Muscle of leg (tissue), 11 donors: ENCODE data around the gene ITSN1. TPM values are rescaled to one million over a fixed set of nuclear protein-coding genes. Genes with fewer than 3 reads are reported as not detected.

Experiments used
- DNase-seq: peaks from one replicate; pipeline ENCODE4 v3.0.0; 2013
- H3K27ac ChIP-seq: one replicate; pipeline ENCODE4 v1.5.1; 2013; ENCODE audit warnings: mild to moderate bottlenecking, low read length, control low read depth
- H3K27me3 ChIP-seq: one replicate; pipeline ENCODE4 v1.6.1; 2013; ENCODE audit warnings: low read length; ENCODE audit not compliant: control insufficient read depth, insufficient read depth
- H3K36me3 ChIP-seq: one replicate; pipeline ENCODE4 v1.6.1; 2013; ENCODE audit warnings: low read length; ENCODE audit not compliant: control insufficient read depth, insufficient read depth
- H3K4me1 ChIP-seq: one replicate; pipeline ENCODE4 v1.6.1; 2013; ENCODE audit warnings: low read length; ENCODE audit not compliant: control insufficient read depth, insufficient read depth
- H3K4me3 ChIP-seq: one replicate; pipeline ENCODE4 v1.5.1; 2013; ENCODE audit warnings: low read length, control low read depth
- H3K9me3 ChIP-seq: replicated peaks from 2 replicates; pipeline ENCODE4 v1.6.1; 2013; ENCODE audit warnings: low read depth, low read length; ENCODE audit not compliant: control insufficient read depth
- WGBS: methylation state at CpG from one replicate; pipeline ENCODE4 v1.1.5; 2013; ENCODE audit warnings: missing lambda C conversion rate; ENCODE audit not compliant: insufficient coverage; 5-methylcytosine and 5-hydroxymethylcytosine counted together
- polyA plus RNA-seq, 8 donors: library from polyadenylated mRNA; unstranded; fragments of 120-200 nt; gene quantifications; one replicate each; pipeline versions ENCODE4 v1.2.1 to v1.2.3, GENCODE V29; 2013; ENCODE audit warnings: inconsistent platforms in 1 of 8, low replicate concordance in 1 of 8; ENCODE audit not compliant: insufficient read length in 8 of 8, insufficient read depth in 1 of 8
- total RNA-seq: library from RNA; stranded (reverse); fragments of 120-200 nt; gene quantifications from one replicate; pipeline ENCODE4 v1.2.4, GENCODE V29; 2013

ITSN1 gene
- total and polyA plus RNA-seq, 9 donors, result 26.1 to 42.6 (median 32.1) TPM

- no peak for DNase-seq
- H3K4me3 ChIP-seq, result no peak overlapping the region
- peaks cover 9% of the 10 kb centered on the region for H3K36me3 ChIP-seq
- H3K27me3 ChIP-seq, result no peaks in the 10 kb centered on the region
- H3K4me1 ChIP-seq, result no peaks in the 10 kb centered on the region
- no peak overlapping the region for H3K27ac ChIP-seq
- no CpG with 5 or more reads among the region's 2 CpGs for WGBS
- H3K9me3 ChIP-seq, result no peaks in the 10 kb centered on the region
These were observed 8.0 kb upstream of the ITSN1 start for GRCh38 chr21:33634254-33634653.

GRCh38 chr21:33640697-33641351 is 1.5 kb upstream of the ITSN1 start:
- Histone ChIP-seq H3K36me3 (peaks cover 3% of the 10 kb centered on the region), H3K27ac (peak overlapping the region; percentile 91), H3K4me3 (peak overlapping the region; percentile 66), H3K27me3 (no peaks in the 10 kb centered on the region), H3K9me3 (no peaks in the 10 kb centered on the region), H3K4me1 (peaks cover 11% of the 10 kb centered on the region)
- no CpG with 5 or more reads among the region's 18 CpGs for WGBS
- DNase-seq, result peak; percentile 71

GRCh38 chr21:33641352-33642026 is 812 bp upstream of the ITSN1 start, which contains the start of gene CRYZL1:
TSS of gene CRYZL1 (minus strand) at chr21:33641741. CDS start at chr21:33631551, 10,190 bp downstream.
- Histone ChIP-seq H3K4me1 (peaks cover 11% of the 10 kb centered on the region), H3K27ac (peak within 1 kb of the TSS; percentile 94), H3K36me3 (peaks cover 3% of the 10 kb centered on the region), H3K9me3 (no peaks in the 10 kb centered on the region), H3K4me3 (peak within 1 kb of the TSS; percentile 66), H3K27me3 (no peaks in the 10 kb centered on the region)
- 0% methylated on average over 38 of the region's 38 CpGs for WGBS
- DNase-seq, result peak; percentile 100

DNA sequence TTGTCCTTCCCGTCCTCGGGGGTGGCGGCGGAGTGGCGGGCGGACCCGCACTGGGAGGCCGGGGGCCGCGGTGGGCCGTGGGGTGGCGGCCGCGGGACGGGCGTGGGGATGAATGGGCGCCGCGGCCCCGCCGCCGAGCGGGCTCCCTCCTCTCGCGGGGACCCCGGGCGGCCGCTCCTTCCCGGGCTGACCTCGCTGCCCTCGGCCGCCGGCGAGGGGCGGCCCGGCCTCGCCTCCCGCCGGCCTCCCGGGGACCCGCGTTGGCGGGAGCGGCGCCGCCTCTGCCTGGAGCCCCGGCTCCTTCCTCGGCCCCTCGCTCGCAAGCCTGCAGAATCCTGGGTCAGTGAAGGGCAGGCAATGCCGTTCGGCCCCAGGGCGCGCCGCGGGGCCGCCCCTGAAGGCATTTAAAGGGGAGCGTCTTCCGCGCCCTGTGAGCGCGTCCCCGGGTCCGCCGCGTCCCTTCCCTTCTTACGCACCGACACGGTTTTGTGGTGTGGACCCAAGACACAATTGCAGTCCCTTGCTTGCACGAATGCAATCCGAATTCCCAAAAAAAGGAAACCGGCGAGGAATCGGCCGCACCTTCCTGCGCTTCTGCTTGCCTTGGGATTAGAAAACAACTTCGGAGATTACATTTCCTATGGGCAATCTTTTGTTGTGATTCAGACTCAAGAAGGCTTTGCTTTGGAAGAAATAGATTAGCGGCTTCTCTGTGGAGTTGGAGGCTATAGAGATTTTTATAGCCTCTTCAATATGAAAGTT is 776 bp downstream of the ITSN1 start:
- peaks cover 3% of the 10 kb centered on the region for H3K36me3 ChIP-seq
- peak overlapping the region; percentile 75 for H3K4me3 ChIP-seq
- H3K9me3 ChIP-seq, result no peaks in the 10 kb centered on the region
- H3K4me1 ChIP-seq, result peaks cover 11% of the 10 kb centered on the region
- peak; percentile 56 for DNase-seq
- H3K27ac ChIP-seq, result peak overlapping the region; percentile 83
- WGBS, result under 1% methylated on average over 76 of the region's 78 CpGs
- no peaks in the 10 kb centered on the region for H3K27me3 ChIP-seq

DNA sequence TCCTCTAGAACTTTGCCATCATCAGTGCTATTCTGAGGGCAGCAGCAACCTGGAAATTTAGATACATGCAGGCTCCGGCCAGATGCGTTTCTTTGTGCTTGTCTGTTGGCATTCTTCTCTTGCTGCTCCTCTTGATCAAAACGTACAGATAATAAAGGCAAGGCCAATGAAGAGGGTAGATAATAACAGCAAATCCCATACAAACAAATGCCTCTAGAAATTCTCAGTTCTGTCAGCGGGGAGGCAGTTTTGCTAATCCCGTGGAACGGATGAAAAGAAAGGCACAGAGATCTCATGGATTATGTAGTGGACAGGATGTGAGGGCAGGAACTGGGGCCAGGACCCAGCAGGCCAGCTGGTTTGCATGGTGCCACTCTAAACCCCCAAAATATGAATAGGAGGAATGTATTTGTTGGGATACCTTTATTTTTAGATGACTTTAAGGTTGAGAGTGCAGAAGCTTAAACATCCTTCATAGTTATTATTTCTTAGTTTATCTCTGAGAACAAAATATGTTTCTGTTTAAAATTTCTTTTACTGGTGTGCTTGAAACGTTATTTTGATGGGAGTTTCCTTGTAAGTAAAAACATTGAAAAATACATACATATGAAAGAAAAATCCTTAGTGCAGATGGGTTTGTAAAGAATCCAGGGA is 1.5 kb downstream of the ITSN1 start:
- Histone ChIP-seq H3K27ac (peak overlapping the region; percentile 70), H3K4me3 (peak overlapping the region; percentile 75), H3K9me3 (no peaks in the 10 kb centered on the region), H3K27me3 (no peaks in the 10 kb centered on the region), H3K4me1 (peaks cover 11% of the 10 kb centered on the region), H3K36me3 (no peaks in the 10 kb centered on the region)
- 0% methylated on average over 3 of the region's 7 CpGs for WGBS
- DNase-seq, result peak; percentile 43

GRCh38 chr21:33644383-33645074 is 2.2 kb downstream of the ITSN1 start:
- no peaks in the 10 kb centered on the region for H3K9me3 ChIP-seq
- peaks cover 12% of the 10 kb centered on the region for H3K4me1 ChIP-seq
- no peaks in the 10 kb centered on the region for H3K27me3 ChIP-seq
- H3K36me3 ChIP-seq, result no peaks in the 10 kb centered on the region
- no CpG with 5 or more reads among the region's 11 CpGs for WGBS
- no peak overlapping the region for H3K4me3 ChIP-seq
- peak overlapping the region; percentile 30 for H3K27ac ChIP-seq
- DNase-seq, result no peak

DNA sequence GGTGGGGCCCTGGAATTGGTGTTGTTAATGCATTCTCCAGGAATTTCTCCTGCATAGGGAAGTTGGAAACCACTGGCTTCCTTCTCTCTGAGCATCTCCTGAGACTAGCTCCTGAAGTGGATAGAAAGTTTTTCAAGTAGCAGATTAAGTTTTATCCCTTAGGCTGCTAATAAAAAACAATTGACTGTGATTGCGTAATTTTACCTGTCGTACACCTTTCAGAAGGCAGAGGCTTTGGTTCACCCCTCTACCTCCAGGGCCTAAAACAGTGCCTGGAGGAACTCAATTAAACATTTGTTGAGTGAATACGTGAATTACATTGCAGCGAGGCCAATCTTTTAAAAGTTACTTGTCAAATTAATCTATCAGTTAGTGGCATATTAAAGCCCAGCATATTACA is 3.4 kb downstream of the ITSN1 start:
- Histone ChIP-seq H3K4me1 (peaks cover 17% of the 10 kb centered on the region), H3K27me3 (no peaks in the 10 kb centered on the region), H3K36me3 (no peaks in the 10 kb centered on the region), H3K27ac (no peak overlapping the region), H3K4me3 (no peak overlapping the region), H3K9me3 (no peaks in the 10 kb centered on the region)
- no peak for DNase-seq
- WGBS, result no CpG with 5 or more reads among the region's 4 CpGs

DNA sequence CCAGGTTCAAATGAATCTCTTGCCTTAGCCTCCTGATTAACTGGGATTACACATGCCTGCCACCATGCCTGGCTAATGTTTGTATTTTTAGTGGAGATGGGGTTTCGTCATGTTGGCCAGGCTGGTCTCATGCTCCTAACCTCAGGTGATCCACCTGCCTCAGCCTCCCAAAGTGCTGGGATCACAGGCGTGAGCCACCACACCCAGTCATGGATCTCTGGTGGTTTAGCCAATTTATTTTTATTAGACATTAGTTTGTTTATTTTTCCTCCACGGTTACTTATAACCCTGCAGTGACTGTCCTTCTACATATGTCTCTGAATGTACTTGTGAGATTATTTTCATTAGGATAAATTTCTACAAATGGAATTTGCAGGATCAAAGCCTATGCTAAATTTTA is 5.3 kb downstream of the ITSN1 start:
- Histone ChIP-seq H3K4me1 (peaks cover 24% of the 10 kb centered on the region), H3K27ac (no peak overlapping the region), H3K36me3 (no peaks in the 10 kb centered on the region), H3K27me3 (no peaks in the 10 kb centered on the region), H3K9me3 (no peaks in the 10 kb centered on the region), H3K4me3 (no peak overlapping the region)
- no peak for DNase-seq
- WGBS, result 100% methylated on average over 1 of the region's 3 CpGs

DNA sequence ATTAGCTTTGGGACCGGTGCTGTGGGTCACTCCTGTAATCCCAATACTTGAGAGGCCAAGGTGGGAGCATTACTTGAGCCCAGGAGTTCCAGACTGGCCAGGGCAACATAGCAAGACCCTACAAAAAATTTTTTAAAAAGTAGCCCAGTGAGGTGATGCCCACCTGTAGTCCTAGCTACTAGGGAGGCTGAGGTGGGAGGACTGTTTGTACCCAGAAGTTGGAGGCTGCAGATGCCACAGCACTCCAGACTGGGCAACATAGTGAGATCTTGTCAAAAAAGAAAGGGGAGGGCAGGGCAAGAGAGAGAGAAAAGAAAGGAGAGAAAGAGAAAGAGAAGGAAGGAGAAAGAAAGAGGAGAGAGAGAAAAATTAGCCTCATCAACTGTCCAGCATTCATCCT is 6.3 kb downstream of the ITSN1 start:
- Histone ChIP-seq H3K9me3 (no peaks in the 10 kb centered on the region), H3K27ac (no peak overlapping the region), H3K4me1 (peaks cover 23% of the 10 kb centered on the region), H3K4me3 (no peak overlapping the region), H3K36me3 (no peaks in the 10 kb centered on the region), H3K27me3 (no peaks in the 10 kb centered on the region)
- no peak for DNase-seq
- WGBS, result 100% methylated on average over 1 of the region's 1 CpG
